Middle frontal gyrus (tissue), 1 donor: ENCODE measurements around the gene ANKRD13D.

ENCODE experiments used
- DNase-seq: peaks from one replicate; pipeline ENCODE4 v3.0.0-alpha.2; 2015; ENCODE audit warnings: low spot score; ENCODE audit errors: extremely low spot score

Gene ANKRD13D

GRCh38 chr11:67261946-67262681 lies 27.0 kb upstream of the ANKRD13D start:
- no peak for DNase-seq

GRCh38 chr11:67262731-67263675 lies 26.1 kb upstream of the ANKRD13D start:
- peak; percentile 64 for DNase-seq

GRCh38 chr11:67264260-67264659 lies 24.8 kb upstream of the ANKRD13D start:
- no peak for DNase-seq

DNA sequence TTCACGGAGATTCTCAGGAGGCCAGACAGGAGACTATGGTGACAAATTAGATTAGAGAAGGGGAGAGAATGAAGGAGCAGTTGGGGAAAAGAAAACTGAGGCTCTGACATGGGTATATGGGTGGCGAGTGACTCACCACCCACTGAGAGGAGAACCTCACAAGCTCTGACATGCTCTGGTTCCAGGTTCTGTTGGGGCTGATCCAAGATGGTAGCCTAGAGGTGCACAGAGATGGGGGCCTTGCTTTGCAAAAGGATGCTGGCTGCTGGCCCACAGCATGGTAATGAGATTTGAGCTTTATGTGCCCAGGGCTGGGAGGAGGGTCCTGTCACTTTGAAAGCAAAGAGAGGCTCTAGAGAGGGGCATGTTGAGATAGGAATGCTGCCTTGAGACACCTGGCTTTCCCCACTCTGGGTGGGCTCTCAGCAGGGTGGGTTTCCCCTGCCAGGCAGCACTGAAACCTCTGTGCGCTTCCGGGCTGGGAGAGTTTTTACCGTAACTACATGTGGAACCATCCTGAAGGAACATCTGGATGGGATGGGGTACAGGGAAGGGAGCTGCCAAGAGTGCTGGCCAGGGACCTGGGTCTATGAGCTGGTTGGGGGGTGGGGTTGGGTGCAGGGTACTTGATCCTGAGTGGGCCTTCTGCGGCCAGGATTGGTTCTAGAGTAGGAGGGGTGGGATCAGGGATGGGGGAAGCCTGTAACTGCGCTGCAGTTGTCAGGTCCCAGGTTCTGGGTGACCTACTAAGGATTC lies 24.0 kb upstream of the ANKRD13D start:
- no peak for DNase-seq

DNA sequence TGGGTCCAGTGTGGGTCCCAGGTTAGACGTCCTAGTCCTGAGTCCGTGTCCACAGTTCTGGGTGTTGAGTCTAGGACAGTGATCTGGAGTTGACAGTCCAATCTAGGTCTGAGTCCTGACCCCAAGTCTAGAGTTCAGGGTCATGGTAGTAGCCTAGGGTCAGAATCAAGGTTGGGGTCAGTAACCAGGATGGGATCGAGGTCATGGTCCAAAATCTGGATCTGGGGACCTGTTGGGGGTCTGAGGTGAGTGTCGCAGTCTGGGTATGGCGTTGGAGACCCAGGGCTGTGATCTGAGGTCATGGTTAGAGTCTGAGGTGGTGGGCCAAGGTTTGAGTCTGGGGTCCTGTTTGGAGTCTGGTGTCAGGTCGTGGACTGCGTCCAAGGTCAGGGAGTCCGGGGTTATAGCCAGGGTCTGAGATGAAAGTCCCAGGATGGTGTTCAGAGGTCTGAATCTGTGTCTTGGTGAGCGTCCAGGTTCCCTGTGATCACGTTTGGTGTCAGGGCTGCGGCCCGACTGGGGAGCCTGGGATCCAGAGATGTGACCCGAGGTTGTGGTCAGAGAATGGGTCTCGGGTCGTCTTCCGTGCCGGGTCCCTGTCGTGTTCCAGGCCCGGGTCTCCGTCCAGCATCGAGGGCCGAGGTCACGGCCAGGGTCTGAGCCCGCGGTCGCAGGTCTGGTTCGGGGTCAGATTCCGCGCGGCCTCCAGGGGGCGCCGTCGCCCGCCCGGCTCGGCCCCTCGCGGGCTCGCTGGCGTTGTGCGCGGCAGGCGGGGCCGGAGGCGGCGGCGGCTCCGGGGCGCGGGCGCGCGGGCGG lies 23.3 kb upstream of the ANKRD13D start:
- peak; percentile 42 for DNase-seq

DNA sequence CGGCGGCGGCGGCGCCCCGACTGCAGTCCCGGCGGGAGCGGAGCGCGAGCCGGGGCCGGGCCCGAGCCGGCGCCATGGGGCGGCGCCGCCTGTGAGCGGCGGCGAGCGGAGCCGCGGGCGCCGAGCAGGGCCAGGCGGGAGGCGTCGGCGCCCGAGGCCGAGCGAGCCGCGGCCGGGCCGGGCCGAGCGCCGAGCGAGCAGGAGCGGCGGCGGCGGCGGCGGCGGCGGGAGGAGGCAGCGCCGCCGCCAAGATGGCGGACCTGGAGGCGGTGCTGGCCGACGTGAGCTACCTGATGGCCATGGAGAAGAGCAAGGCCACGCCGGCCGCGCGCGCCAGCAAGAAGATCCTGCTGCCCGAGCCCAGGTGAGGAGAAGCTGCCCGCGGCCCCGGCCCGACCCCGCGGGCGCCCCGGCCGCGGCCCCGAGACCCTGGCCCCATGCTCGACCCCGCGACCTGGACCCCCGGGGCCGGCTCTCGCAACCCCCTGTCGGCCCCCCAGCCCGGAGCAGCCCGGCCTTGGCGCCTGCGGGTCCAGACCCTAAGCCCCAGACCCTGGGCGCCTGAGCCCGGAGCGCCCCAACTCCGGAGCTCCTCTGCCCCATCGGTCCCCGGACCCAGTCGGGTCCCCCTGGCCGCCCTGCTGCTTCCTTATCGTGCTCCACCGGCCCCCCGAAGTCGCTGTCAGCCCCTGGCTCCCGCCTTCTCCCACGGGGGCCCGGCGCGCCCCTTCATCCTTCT lies 22.5 kb upstream of the ANKRD13D start, which contains the start of gene GRK2:
Gene GRK2, plus strand, starts transcription at position 25 of the 739 bp plus-strand sequence. Its CDS starts 227 bp downstream, at position 252.
- no peak for DNase-seq

DNA sequence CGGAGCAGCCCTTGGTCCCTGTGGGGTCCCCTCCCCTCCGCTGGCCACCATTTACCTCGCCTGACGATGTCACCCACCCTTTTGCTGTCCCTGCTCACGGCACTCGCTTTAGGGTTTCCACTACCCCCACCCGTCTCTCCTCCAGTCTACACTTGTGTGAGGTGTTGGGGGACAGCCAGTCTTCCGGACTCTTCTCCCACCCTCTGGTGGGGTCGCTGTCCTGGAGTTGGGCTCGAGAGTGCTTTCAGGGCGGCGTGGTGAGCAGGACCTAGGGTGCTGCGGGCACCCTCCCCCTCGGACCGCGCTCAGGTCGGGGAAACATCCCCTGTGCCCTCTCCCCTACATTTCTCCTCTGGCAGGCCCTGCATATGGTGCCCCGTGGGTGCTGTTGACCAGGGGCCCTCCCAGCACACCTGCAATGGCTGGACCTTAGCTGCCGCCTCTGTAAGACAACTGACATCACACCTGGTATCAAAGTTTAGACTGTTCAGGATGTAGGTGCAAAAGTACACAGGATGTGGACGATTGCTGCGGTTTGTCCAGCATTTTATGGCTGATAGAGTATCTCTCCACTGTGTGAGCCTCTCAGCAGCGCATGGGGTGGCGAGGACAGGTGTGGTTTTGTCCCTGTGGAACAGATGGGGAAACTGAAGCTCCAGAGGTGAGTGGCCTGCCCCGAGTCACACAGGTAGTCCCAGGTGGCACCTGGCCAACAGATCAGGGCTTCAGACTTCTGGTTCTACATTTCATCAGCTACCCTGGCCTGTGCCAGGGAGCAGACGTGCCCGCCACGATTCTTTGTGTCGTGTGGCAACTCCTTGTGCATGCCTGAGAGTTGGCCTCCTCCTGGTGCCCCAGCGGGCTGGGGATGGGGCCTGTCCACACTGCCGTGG lies 21.7 kb upstream of the ANKRD13D start:
- no peak for DNase-seq

DNA sequence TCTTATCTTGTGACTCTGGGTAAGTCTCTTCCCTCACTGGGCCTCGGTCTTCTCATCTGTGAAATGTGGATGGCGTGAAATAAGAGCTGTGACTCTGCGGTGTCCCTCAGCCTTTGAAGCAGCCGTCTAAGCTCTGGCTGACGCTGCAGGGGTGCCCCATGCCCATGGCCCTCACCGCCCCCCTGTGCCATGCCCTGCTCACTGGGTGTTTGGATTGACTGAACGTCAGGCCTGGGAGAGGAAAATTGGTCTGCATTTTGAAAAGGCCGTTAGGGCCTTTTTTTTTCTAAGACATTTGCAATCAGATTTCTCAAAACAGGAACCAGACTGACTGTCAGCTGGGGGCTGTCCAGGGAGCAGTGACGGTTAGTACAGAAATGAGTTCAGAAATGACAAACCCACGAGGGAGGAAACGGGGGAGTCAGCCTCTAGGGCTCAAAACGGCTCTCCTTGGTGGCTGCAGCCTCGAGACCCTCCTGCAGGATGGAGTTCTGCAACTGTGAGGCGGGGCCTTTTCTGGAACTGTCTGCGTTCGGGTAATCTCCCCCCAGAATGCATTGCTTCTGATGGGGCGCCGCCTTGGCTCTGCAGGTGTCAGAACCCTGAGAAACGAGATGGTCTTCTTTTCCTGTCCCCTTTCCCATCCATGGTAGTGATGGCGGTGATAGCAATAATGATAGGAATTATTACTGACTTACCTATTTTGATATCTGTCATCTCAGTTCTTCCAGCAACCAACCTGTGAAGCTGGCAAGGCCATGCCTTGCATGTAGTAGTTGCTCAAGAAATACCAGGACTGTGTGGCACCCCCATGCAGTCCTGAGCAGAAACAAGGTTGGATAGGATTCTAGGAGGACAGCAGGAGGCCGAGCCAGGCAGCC lies 20.8 kb upstream of the ANKRD13D start:
- no peak for DNase-seq

- no peak for DNase-seq
Measured at GRCh38 chr11:67268962-67269268, 20.2 kb upstream of the ANKRD13D start.

GRCh38 chr11:67269401-67270255 lies 19.5 kb upstream of the ANKRD13D start:
- DNase-seq = no peak

DNA sequence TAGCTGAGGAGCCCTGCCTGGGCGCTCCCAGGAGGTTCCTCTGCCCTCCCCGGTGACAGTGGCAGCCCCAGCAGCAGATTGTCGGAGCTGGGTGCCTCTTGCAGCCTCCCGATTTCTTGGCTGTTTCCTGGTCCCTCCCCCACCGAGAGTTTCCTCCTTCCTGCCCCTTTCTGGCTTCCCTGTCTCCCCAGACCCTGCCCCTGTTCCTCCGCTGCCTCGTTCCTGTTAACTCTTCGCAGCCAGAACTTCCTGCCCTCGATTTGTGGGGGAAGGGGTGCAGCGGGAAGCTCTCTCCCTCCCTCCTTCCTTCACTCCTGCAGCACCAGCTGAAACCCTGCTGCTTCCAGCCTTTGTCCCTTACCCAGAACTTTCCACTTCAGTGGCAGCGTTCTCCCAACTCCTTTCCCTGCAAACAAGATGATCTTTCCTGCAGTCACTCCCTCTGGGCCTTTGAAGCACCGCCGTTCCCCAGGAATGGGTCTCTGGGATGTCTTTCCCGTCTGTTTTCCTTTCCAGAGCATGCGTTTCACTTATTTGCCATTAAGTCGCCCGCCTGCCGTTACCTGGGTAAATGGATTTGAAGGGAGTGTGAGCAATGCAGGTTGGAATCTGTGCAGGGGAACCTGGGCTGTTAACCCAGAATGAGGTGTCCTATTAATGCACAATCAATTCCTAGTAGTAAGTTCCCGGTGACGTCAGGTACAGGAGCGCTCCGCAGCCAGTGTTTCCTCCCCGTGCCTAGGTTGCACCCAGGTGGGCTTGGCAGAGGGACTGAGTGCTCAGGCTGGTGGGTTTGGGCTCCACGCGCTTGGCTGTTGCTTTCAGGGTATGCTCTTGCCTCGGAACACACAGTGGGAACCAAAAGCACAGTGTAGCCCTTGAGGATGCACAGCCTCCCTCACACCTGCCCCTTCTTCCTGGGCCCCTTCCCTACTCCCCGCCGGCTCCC lies 18.6 kb upstream of the ANKRD13D start:
- no peak for DNase-seq

DNA sequence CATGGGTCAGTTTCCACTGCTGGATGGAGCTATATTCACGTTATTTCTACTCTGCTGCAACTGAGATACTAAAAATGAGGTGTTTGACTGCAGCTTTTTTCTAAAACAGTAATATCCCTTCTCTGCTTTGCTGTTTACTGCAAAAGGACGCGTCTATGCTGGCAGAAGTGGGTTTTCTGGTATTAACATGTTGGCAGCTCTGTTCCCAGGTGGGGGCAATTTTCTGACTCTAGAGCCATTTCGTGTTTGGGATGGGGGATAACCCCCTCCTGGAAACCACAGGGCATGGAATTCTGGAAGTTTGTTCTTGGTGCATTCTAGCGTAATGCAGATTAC lies 17.9 kb upstream of the ANKRD13D start:
- no peak for DNase-seq

GRCh38 chr11:67271541-67272284 lies 17.4 kb upstream of the ANKRD13D start:
- no peak for DNase-seq

DNA sequence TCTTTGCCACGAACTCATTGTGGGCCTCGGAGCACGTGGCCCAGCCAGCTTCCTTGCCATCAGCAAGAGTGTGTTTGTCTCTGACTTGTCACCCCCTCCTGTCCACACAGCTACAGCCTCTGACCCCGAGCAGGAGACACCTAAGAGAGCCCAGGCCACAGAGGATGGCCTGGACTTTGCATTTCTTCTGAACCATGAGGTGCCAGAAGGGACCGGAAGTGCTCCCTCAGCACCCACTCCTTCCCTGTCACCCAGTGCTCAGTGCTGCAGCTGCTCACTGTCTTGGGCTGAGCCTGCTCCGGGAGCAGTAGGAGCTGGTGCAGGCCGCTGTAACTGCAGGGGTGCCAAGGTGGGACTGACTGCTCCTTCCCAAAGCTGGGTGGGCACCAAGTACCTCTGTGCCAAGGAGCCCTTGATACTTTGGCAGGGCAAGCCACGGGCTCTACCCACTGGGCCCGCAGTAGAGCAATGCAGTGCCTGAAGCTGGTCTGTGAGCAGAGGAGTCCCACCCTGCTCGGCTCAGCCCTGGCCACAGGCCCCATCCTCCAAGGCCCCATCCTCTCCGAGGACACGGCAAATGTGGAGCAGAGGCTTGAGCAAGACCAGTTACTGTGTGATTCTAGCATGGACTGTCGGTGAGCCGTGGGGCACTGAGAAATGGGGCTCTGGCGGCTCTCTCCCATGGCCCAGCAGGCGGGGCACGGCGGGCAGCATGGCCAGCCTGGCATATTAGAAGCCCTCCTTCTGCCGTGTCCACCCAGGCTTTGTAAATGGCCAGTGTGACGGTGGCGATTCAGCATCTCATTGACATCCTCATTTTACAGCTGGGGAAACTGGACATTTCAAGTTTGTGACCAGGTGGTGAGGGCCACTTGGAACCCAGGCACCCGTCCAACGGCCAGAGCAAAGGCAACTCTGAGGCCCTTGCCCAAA lies 16.5 kb upstream of the ANKRD13D start:
- DNase-seq = no peak
